Right atrium auricular region (tissue), 2 donors: ENCODE data around the gene IRF9. TPM values are rescaled to one million over a fixed set of nuclear protein-coding genes. Genes with fewer than 3 reads are reported as not detected.

ENCODE experiments used
- DNase-seq: peaks from one replicate; pipeline ENCODE4 v3.0.0-alpha.2; 2019; ENCODE audit warnings: low spot score
- H3K27ac ChIP-seq, 2 donors: fragments of 200-600 bp; sonication (generic); 1 replicate in 1 of 2; 2 replicates in 1 of 2; pipeline ENCODE4 v1.5.1; 2016 to 2019
- H3K27me3 ChIP-seq, 2 donors: fragments of 200-600 bp; sonication (generic); one replicate each; pipeline versions ENCODE4 v1.5.1 to v1.6.0; 2017 to 2019
- H3K36me3 ChIP-seq: fragments of 200-600 bp; sonication (generic); one replicate; pipeline ENCODE4 v1.5.1; 2016
- H3K4me1 ChIP-seq, 2 donors: fragments of 200-600 bp; sonication (generic); one replicate each; pipeline versions ENCODE4 v1.5.1 to v1.6.0; 2017 to 2019
- H3K4me3 ChIP-seq, 2 donors: fragments of 200-600 bp; sonication (generic); 1 replicate in 1 of 2; 2 replicates in 1 of 2; pipeline ENCODE4 v1.5.1; 2017 to 2019; ENCODE audit warnings: mild to moderate bottlenecking in 1 of 2, moderate library complexity in 1 of 2
- H3K9me3 ChIP-seq, 2 donors: fragments of 200-600 bp; sonication (generic); one replicate each; pipeline ENCODE4 v1.5.1; 2019
- CTCF ChIP-seq, 2 donors: fragments of 200-600 bp; sonication (generic); IDR thresholded peaks; one replicate each; pipeline ENCODE4 v1.5.1; 2019; ENCODE audit warnings: antibody characterized with exemption in 2 of 2
- total RNA-seq, 2 donors: library from RNA; depleted of rRNA; stranded (reverse); fragments of >200 nt; gene quantifications; one replicate each; pipeline ENCODE4 v1.1.0, GENCODE V29; 2016

IRF9 gene
- total RNA-seq, 2 donors from 2014 or later = 29.2 to 33.1 TPM

GRCh38 chr14:24122416-24122815, 38.6 kb upstream of the IRF9 start:
- DNase-seq = no peak
- Histone ChIP-seq H3K9me3 (no peaks in the 10 kb centered on the region), H3K27me3 (no peaks in the 10 kb centered on the region), H3K36me3 (peaks cover 60% of the 10 kb centered on the region), H3K4me3 (no peak overlapping the region), H3K4me1 (no peaks in the 10 kb centered on the region), H3K27ac (no peak overlapping the region)
- no peak for TF ChIP-seq CTCF (IDR thresholded peaks at IDR 0.05)

GRCh38 chr14:24122898-24123297, 38.2 kb upstream of the IRF9 start:
- H3K27ac ChIP-seq = no peak overlapping the region
- H3K4me3 ChIP-seq = no peak overlapping the region
- no peaks in the 10 kb centered on the region for H3K27me3 ChIP-seq
- H3K36me3 ChIP-seq = peaks cover 56% of the 10 kb centered on the region
- H3K9me3 ChIP-seq = no peaks in the 10 kb centered on the region
- no peak for TF ChIP-seq CTCF (IDR thresholded peaks at IDR 0.05)
- DNase-seq = no peak
- H3K4me1 ChIP-seq = no peaks in the 10 kb centered on the region

GRCh38 chr14:24123424-24124417, 37.3 kb upstream of the IRF9 start:
- DNase-seq = no peak
- Histone ChIP-seq H3K4me1 (no peaks in the 10 kb centered on the region), H3K27ac (no peak overlapping the region), H3K4me3 (no peak overlapping the region), H3K9me3 (no peaks in the 10 kb centered on the region), H3K36me3 (peaks cover 48% of the 10 kb centered on the region), H3K27me3 (no peaks in the 10 kb centered on the region)
- no peak for TF ChIP-seq CTCF (IDR thresholded peaks at IDR 0.05)

GRCh38 chr14:24126939-24127338, 34.1 kb upstream of the IRF9 start:
- H3K4me1 ChIP-seq = peaks cover 0 to 16% of the 10 kb centered on the region in 2 donors

GRCh38 chr14:24127673-24128072, 33.4 kb upstream of the IRF9 start:
- no peak for DNase-seq

More at GRCh38 chr14:24126939-24127338, 34.1 kb upstream of the IRF9 start:
- Histone ChIP-seq H3K27me3 (no peaks in the 10 kb centered on the region), H3K9me3 (no peaks in the 10 kb centered on the region), H3K27ac (no peak overlapping the region), H3K36me3 (peaks cover 16% of the 10 kb centered on the region), H3K4me3 (no peak overlapping the region)
- TF ChIP-seq CTCF (IDR thresholded peaks at IDR 0.05) = no peak
- DNase-seq = no peak

More at GRCh38 chr14:24127673-24128072, 33.4 kb upstream of the IRF9 start:
- TF ChIP-seq CTCF (IDR thresholded peaks at IDR 0.05) = no peak
- no peak overlapping the region for H3K4me3 ChIP-seq
- H3K4me1 ChIP-seq = peaks cover 0 to 24% of the 10 kb centered on the region in 2 donors
- H3K9me3 ChIP-seq = no peaks in the 10 kb centered on the region
- no peak overlapping the region for H3K27ac ChIP-seq
- H3K36me3 ChIP-seq = peaks cover 9% of the 10 kb centered on the region
- no peaks in the 10 kb centered on the region for H3K27me3 ChIP-seq
